GM15510 (cell line): ENCODE data around the gene ARRDC3.
A peak's percentile ranks its signal among the peaks of the same experiment; 100 is the strongest.

Source experiments
- POLR2A ChIP-seq: IDR thresholded peaks from 3 replicates; pipeline ENCODE4 v1.6.1; 2011; ENCODE audit warnings: borderline replicate concordance; ENCODE audit not compliant: insufficient read length; ENCODE audit errors: extremely low read depth

The ARRDC3 gene, protein sequence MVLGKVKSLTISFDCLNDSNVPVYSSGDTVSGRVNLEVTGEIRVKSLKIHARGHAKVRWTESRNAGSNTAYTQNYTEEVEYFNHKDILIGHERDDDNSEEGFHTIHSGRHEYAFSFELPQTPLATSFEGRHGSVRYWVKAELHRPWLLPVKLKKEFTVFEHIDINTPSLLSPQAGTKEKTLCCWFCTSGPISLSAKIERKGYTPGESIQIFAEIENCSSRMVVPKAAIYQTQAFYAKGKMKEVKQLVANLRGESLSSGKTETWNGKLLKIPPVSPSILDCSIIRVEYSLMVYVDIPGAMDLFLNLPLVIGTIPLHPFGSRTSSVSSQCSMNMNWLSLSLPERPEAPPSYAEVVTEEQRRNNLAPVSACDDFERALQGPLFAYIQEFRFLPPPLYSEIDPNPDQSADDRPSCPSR

DNA sequence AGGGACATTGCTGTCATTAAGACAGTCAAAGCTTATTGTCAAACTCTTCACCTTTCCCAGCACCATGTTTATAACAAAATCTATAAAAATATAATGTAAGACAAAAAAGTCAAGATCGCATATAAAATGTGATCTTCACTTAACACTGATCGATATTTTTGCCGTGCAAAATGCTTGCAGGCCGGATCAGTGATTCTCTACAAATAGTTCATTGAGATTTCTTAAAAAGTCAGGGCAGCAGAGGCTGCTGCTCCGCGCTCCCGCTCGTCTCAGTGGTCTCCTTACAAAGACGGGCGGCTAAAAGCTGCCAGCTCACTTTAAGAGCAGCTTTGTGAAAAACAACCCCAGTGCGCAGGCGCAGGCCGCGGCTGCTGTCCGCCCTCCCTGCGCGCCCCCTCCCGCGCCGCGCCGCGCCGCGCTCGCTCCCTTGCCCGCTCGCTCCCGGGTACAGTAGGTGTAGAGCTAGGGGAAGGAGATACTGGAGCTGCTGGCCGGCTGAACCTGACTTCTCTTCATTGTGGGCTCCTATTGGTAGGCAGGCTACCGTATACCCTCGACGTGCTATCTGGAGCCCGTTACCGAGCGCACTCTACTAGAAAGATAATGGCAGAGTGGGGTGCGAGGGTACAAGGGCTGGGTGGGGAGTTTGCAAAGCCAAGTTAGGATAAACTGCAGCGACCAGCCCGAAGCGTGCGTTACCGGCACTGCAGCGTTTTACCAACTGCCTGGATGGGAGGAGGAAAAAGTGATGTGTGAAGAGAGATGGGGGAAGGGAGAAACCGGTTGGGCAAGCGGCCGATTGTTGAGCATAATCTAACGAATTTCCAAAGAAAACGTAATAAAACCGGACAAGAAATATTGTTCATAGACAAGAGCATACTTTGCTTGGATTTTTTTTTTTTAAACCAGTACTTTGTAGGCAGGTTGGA lies at the start of gene ARRDC3:
Gene ARRDC3, minus strand, starts transcription at position 291 of the 929 bp plus-strand sequence. Its CDS starts 225 bp downstream, at position 66.
- TF ChIP-seq POLR2A, result peak; percentile 98

DNA sequence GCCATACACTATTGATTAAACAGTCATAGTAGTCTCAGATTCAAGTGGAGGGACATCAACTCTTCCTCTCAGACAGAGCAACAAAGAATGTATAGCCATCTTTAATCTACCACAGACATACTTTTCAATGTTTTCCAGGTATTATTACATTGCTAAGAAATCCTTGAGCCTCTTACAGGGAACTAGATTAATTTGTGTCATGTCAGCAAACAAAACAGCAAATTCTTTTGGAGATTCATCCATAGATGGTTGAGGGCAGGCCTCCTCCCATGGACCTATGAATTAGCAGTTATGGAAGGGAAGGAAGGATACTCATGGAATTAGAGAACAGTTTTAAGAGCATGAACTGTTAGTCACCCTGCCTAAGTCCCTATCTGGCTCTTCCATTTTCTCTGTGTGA lies 47.8 kb upstream of the ARRDC3 start:
- TF ChIP-seq POLR2A, result no peak

DNA sequence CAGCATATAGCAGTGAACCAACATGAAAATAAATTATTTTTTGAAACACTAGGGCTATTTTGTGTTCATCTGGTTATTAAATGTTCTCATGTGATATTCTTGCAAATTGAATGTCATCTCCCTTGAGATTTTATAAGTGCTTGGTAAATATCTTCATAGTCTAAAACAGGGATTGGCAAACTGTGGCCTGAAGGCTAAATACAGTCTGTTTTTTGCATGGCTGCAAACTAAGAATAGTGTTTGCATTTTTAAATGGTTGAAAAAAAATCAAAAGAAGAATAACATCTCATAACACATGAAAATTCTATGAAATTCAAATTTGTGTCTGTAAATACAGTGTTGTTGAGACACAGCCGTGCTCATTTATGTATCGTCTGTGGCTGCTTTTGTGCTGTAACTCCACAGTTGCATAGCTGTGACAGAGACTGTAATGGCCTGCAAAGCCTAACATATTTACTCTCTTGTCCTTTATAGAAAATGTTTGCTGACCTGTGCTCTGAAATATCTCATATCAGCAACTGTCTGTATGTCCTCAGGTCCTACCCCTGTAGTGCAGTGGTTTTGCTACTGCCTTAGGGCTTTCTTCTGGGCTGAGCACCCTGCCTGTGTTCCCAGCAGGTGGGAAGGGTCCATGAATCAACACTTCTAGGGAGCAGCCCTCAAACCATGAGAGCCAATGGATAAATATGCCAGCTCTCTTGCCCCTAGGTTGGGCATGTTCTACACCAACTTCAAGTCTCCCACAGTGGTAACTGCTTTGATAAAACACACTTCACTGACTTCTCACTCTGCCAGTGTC lies 41.7 kb upstream of the ARRDC3 start:
- TF ChIP-seq POLR2A, result no peak

DNA sequence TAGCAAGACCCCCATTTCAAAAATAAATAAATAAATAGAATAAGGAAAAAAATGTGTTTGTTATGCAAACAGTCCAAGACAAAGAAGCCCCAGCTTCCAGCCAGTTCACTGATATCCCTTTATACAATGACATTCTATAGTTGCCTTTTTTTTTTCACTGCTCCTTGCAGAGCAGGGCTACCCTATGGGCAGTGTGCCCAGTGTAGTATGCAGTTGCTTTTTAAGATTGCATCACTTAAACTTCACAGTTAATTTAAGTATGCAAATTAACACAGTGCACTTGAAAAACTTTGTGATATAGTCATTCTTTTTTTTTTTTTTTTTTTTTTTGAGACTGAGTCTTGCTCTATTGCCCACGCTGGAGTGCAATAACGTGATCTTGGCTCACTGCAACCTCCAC lies 40.8 kb upstream of the ARRDC3 start:
- TF ChIP-seq POLR2A, result no peak

DNA sequence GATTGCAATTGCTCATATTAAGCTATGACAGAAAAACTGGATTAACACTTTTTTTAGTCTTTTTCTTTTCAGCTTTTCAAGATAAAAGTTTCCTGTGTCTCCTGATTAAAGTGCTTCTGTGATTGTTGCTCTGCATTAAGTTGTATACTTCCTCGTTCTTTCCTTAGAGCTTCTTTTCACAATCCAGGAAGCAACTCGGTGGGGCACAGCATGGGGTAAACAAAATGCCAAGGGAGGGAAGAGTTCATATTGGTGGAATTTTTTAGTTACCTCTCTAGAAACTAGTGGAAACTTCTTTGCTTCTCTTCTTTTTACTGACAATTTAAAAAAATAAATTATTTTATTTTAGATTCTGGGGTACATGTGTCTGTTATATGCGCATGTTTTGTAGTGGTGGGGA lies 37.8 kb upstream of the ARRDC3 start:
- TF ChIP-seq POLR2A, result no peak

DNA sequence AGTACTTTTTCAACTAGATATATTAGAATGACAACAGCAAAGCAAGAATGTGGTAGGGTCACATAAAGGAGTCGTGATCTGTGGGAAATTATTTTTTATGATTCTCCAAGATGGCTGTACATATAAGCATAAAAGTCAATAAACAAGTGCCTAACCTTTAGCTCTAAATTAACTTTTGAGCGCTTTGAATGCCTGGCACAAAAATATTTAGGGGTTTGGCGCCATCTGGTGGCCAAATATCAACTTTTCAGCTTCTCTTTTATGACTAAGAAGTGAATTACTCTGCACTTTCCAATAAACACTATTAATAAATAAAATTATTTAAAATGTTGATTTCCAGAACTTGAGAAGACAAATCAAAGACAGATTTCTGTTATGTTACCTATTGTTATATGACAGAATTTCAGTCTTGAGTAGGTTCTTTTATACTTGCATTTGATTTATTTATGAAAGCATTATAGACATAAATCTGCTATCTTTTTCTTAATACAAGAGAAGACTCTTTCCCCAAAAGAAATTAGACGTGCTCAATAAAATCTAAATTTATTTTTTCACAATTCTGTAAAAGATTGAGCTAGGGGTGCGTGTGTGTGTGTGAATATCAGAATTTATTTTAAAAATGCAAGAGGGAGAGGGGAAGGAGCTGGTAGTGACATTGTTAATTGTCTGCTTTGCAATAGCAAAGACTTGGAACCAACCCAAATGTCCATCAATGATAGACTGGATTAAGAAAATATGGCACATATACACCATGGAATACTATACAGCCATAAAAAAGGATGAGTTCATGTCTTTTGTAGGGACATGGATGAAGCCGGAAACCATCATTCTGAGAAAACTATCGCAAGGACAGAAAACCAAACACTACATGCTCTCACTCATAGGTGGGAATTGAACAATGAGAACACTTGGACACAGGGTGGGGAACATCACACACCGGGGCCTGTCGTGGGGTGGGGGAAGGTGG lies 36.7 kb upstream of the ARRDC3 start:
- TF ChIP-seq POLR2A, result no peak

DNA sequence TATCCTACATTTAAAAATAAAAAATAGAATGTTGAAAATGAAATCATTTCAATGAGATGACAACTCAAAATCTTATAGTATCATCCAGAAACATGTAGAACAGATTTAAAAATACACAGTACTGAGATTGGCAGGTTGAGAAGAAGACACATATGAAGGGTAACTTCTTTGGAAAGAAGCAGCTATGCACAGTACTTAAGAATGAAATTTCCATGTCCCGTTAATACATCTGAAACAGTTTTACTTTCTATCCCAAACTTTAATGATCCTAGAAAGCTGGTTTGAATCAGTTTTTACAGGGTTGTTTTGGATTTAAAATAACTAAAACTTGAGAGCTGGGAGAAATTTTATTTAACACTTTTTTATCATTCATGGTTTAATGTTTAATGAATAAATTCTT lies 36.0 kb upstream of the ARRDC3 start:
- no peak for TF ChIP-seq POLR2A

DNA sequence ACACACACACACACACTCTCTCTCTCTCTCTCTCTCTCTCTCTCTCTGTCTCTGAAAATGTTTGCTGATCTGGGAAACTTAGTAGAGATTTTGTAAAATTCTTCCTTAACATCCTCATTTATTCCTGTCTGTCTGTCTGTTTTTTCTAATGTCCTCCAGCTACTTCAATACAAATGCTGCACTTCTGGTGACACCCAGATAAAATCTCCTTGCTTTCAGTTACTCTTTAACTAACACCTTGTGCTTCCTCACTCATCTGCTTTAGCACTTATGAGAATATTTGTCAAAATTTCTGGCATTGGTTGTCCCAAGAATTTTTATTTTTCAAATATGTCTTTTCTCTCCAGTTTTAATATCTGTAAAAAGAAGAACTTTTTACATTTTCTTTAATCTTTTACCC lies 35.0 kb upstream of the ARRDC3 start:
- TF ChIP-seq POLR2A, result no peak

DNA sequence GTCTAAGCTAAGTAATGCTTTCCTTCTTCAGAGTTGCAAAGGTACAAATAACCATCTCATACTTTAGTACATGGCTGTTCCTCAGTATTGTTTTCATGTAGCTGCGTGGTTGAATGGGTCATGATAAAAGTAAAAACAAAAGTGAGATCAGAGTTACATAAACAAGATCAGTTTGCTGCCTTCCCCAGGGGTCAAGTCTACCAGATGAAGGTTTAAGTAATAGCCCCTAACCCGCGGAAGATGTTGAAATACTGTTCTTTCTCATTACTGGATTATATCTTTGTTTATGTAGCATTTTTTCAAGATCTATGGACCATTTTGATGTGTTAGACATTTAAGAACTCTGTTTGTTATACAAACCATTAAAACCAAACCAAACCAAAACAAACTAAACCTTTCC lies 34.1 kb upstream of the ARRDC3 start:
- TF ChIP-seq POLR2A, result no peak

DNA sequence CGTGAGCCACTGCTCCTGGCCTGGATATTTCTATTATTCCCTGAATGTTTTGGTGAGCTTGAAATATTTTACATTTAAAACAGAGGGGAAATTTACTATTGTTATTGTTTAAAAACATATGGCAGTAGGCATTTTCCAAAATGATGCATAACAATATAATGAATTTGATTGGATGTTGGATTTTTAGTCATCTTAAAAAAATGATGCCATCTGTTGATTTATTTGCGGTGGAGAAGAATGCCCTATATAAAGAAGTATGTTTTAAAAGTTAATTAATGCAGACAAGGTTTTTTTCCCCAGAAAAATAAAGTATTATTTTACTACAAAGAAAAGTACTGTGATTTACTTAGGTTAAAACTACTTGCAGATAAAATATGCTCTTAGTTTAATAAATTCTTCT lies 33.4 kb upstream of the ARRDC3 start:
- TF ChIP-seq POLR2A, result no peak

DNA sequence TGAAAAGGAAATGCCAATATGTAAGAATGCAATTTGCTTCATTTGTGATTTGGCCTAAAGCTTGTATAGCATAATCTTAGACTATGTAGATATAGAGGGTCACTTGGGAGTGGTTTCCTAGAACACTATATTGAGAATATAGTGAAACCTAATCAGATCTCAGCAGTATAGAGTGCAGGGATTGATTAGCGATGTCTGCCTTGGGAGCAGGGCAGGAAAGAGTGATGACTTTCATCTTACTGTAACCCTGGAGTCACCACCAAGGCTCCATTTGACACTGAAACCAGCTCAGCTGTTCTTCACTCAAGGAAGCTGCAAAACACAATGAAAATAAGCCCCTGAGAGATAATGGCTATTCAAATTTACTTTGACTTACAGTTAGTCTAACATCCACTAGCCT lies 26.2 kb upstream of the ARRDC3 start:
- no peak for TF ChIP-seq POLR2A

DNA sequence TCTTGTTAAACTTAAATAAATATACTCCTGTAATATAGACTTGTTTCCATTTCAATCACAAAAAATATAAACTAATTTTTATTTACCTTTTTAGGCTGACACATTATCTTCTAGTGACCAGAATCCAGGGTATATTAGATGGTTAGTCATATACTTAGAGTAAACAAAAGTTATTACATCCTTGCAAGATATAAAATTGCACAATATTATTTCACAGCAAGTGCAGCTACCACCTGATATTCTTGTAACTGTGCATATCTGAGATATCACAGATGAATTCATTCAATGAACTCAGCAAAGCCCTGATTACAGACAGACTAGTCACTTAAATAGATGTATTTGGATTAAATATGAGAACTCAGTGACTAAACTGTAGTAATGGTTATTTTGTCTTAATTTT lies 25.6 kb upstream of the ARRDC3 start:
- no peak for TF ChIP-seq POLR2A

DNA sequence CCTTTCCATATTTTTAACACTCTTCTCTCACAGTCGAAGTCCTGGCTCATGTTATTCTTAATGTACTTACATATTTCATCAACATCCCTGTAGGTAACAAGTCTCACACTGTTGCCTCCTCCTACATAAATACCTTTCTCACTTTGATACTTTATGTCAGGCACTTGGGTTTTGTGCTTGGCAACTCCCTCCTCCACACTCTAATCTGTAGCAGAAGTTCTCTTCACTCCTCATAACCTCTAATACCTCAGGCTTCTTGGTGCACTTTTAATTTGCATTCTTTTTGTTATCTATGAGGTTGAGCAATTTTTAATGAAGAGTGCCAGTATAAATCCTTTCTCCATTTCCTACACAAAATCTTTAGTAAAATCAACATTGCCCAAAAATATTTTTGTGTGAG lies 24.1 kb upstream of the ARRDC3 start:
- TF ChIP-seq POLR2A, result no peak

DNA sequence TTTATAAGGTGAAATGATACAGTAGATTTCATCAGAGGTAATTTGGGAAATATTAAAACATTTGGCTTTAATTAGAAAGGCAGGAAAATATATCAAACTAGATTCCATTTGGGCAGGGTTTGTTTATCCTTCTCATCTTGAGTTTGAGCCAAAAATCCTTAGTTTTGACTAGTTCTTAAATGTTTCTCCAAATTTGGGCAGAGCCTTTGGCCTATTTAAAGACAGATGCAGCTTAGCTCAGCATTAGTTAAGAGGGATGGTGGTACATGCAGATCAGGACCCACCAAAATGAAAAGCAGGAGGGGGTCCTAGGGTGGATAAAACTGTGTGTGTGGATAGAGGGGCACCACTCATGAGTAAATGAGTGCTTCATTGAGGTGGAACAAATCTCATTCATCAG lies 20.3 kb upstream of the ARRDC3 start:
- no peak for TF ChIP-seq POLR2A

DNA sequence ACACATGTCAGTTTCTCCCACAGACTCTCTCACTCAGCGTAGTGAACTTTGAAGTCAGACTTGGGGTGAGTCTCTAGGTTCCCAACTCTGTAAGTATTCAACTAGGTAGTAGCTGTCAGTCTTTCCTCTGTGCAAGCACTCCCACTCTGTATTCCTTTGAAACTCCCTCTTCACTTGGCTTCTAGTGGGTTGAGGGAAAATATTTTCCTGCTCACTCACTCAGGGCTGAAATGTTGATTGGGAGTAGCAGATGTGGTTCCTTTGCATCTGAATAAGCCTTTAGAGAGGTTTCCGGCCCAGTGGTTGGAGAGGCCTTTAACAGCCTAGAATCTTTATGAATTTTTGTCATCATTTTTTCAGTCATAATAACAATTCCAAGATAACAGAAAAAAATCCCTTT lies 18.1 kb upstream of the ARRDC3 start:
- no peak for TF ChIP-seq POLR2A

DNA sequence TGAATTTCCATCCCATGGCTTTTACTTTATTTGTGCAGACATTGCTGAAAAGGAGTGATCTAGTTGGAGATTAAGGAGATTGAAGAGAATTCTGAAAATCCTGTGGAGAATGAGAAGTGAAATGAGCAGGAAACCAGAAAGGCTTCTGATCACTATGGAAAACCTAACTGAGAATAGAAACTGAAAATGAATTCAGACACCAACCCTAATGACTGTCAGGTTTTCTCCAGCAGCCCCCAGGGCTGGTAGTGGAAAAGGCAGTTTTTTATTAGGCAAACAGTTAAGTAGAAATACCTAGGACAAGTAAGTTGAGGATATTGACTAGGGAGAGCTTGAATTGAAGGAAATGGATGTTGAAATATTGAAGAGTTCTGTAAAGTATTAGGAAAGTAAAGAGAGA lies 14.7 kb upstream of the ARRDC3 start:
- no peak for TF ChIP-seq POLR2A
